MM.1S (cell line): ENCODE results near the gene COQ8B.

ENCODE experiments used
- DNase-seq: peaks from one replicate; pipeline ENCODE4 v3.0.0-alpha.2; 2015
- H2AFZ ChIP-seq: fragments of 300-600 bp; sonication (generic); 2 replicates; pipeline ENCODE4 v1.6.0; 2016; ENCODE audit warnings: antibody characterized with exemption, low read length
- H3F3A ChIP-seq: fragments of 300-600 bp; sonication (generic); 2 replicates; pipeline ENCODE4 v1.6.1; 2016; ENCODE audit warnings: mild to moderate bottlenecking, antibody characterized with exemption, low read length, moderate library complexity, mixed read lengths; ENCODE audit not compliant: insufficient read depth
- H3K27ac ChIP-seq: fragments of 300-600 bp; sonication (generic); 2 replicates; pipeline ENCODE4 v1.5.1; 2016; ENCODE audit warnings: mild to moderate bottlenecking, low read length
- H3K27me3 ChIP-seq: fragments of 300-600 bp; sonication (generic); replicated peaks from 2 replicates; pipeline ENCODE4 v1.6.0; 2016; ENCODE audit warnings: low read length; ENCODE audit not compliant: insufficient read depth
- H3K36me3 ChIP-seq: fragments of 300-600 bp; sonication (generic); replicated peaks from 2 replicates; pipeline ENCODE4 v1.6.1; 2016; ENCODE audit warnings: mild to moderate bottlenecking, low read length, mixed read lengths; ENCODE audit not compliant: insufficient read depth
- H3K4me1 ChIP-seq: fragments of 300-600 bp; sonication (generic); 2 replicates; pipeline ENCODE4 v1.6.1; 2016; ENCODE audit warnings: low read length, mixed read lengths
- H3K4me2 ChIP-seq: fragments of 300-600 bp; sonication (generic); 2 replicates; pipeline ENCODE4 v1.6.0; 2016; ENCODE audit warnings: low read depth, low read length
- H3K4me3 ChIP-seq: fragments of 300-600 bp; sonication (generic); 2 replicates; pipeline ENCODE4 v1.5.1; 2016; ENCODE audit warnings: low read length, mixed read lengths
- H3K79me2 ChIP-seq: fragments of 300-600 bp; sonication (generic); 2 replicates; pipeline ENCODE4 v1.6.1; 2016; ENCODE audit warnings: mixed run types, low read length, mixed read lengths
- H3K9ac ChIP-seq: fragments of 300-600 bp; sonication (generic); 2 replicates; pipeline ENCODE4 v1.6.1; 2016; ENCODE audit warnings: low read length, mixed read lengths
- H3K9me2 ChIP-seq: fragments of 300-600 bp; sonication (generic); replicated peaks from 2 replicates; pipeline ENCODE4 v1.6.1; 2016; ENCODE audit warnings: mild to moderate bottlenecking, low read length, mixed read lengths; ENCODE audit not compliant: insufficient read depth
- H3K9me3 ChIP-seq: fragments of 300-600 bp; sonication (generic); replicated peaks from 2 replicates; pipeline ENCODE4 v1.6.1; 2016; ENCODE audit warnings: mild to moderate bottlenecking, low read length, mixed read lengths; ENCODE audit not compliant: insufficient read depth
- H4K20me1 ChIP-seq: fragments of 300-600 bp; sonication (generic); 2 replicates; pipeline ENCODE4 v1.6.1; 2016; ENCODE audit warnings: mild to moderate bottlenecking, low read length, moderate library complexity, mixed read lengths; ENCODE audit not compliant: insufficient read depth
- CTCF ChIP-seq: fragments of 300-600 bp; sonication (generic); IDR thresholded peaks from 2 replicates; pipeline ENCODE4 v1.5.1; 2016; ENCODE audit warnings: antibody characterized with exemption, low read length, mixed read lengths
- EZH2 ChIP-seq: fragments of 300-600 bp; sonication (generic); optimal IDR thresholded peaks from 2 replicates; pipeline ENCODE3; 2017; ENCODE audit warnings: low read depth, mild to moderate bottlenecking, antibody characterized with exemption, low read length, mixed read lengths
- EZH2phosphoT487 ChIP-seq: fragments of 300-600 bp; sonication (generic); IDR thresholded peaks from 2 replicates; pipeline ENCODE4 v1.6.1; 2018; ENCODE audit warnings: antibody characterized with exemption, low read length

COQ8B gene

GRCh38 chr19:40726279-40726678, 9.6 kb upstream of the COQ8B start:
- DNase-seq = no peak

GRCh38 chr19:40724855-40725254, 8.2 kb upstream of the COQ8B start:
- no peak for DNase-seq
- Histone ChIP-seq H3K4me2 (no peak overlapping the region), H4K20me1 (no peaks in the 10 kb centered on the region), H3K4me3 (no peak overlapping the region), H3K79me2 (no peaks in the 10 kb centered on the region), H3K9ac (no peak overlapping the region), H3K9me3 (no peaks in the 10 kb centered on the region), H3K9me2 (no peaks in the 10 kb centered on the region), H3K36me3 (no peaks in the 10 kb centered on the region), H3K27ac (no peak overlapping the region), H2AFZ (no peak overlapping the region), H3K27me3 (no peaks in the 10 kb centered on the region), H3K4me1 (no peaks in the 10 kb centered on the region), H3F3A (no peaks in the 10 kb centered on the region)
- TF ChIP-seq EZH2 (no peak), EZH2phosphoT487 (no peak), CTCF (no peak)

More at GRCh38 chr19:40726279-40726678, 9.6 kb upstream of the COQ8B start:
- no peaks in the 10 kb centered on the region for H3F3A ChIP-seq
- H3K4me3 ChIP-seq = no peak overlapping the region
- H3K27ac ChIP-seq = no peak overlapping the region
- H3K79me2 ChIP-seq = no peaks in the 10 kb centered on the region
- H4K20me1 ChIP-seq = no peaks in the 10 kb centered on the region
- H3K27me3 ChIP-seq = no peaks in the 10 kb centered on the region
- H3K9ac ChIP-seq = no peak overlapping the region
- H3K4me2 ChIP-seq = no peak overlapping the region
- no peak overlapping the region for H2AFZ ChIP-seq
- H3K36me3 ChIP-seq = no peaks in the 10 kb centered on the region
- H3K9me3 ChIP-seq = no peaks in the 10 kb centered on the region
- H3K4me1 ChIP-seq = no peaks in the 10 kb centered on the region
- H3K9me2 ChIP-seq = no peaks in the 10 kb centered on the region
- TF ChIP-seq EZH2phosphoT487 (no peak), EZH2 (no peak), CTCF (no peak)

- H2AFZ ChIP-seq = no peak overlapping the region
- H3F3A ChIP-seq = no peaks in the 10 kb centered on the region
- no peaks in the 10 kb centered on the region for H3K9me2 ChIP-seq
- no peaks in the 10 kb centered on the region for H4K20me1 ChIP-seq
- no peaks in the 10 kb centered on the region for H3K4me1 ChIP-seq
- no peak overlapping the region for H3K27ac ChIP-seq
- H3K9ac ChIP-seq = no peak overlapping the region
- H3K36me3 ChIP-seq = no peaks in the 10 kb centered on the region
- H3K4me3 ChIP-seq = no peak overlapping the region
- H3K27me3 ChIP-seq = no peaks in the 10 kb centered on the region
- no peaks in the 10 kb centered on the region for H3K9me3 ChIP-seq
- no peaks in the 10 kb centered on the region for H3K79me2 ChIP-seq
- TF ChIP-seq EZH2 (no peak), EZH2phosphoT487 (no peak), CTCF (no peak)
- no peak for DNase-seq
- H3K4me2 ChIP-seq = no peak overlapping the region
Observed at GRCh38 chr19:40724315-40724714, 7.6 kb upstream of the COQ8B start.
